GM19467 (cell line): Measurements from ENCODE around the gene OPCML.

Experiments used
- ATAC-seq: cut with Tn5 transposase; IDR thresholded peaks from one replicate; pipeline ENCODE4 v1.9.1; 2021; ENCODE audit warnings: mild to moderate bottlenecking, moderate library complexity; ENCODE audit not compliant: unreplicated experiment

Gene OPCML

DNA sequence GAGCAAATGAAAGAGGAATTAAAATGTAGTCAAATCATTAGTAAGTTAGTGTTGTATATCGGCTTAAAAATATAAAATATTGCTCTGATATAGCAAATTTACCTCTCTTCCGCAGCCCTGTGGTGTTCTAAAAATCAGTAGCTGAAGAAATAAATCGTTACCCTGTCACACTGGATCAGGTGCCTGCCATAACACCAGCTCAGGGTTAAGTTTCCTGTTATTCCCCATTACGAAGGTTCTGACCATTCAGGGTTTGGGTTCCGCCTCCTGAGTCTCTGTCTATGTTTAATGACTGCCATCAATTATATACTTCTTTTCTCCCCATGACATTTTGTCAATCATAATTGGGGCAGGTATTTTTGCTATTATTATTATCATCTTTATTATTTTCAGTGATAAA is 658.5 kb downstream of the OPCML start:
- ATAC-seq, result no peak

DNA sequence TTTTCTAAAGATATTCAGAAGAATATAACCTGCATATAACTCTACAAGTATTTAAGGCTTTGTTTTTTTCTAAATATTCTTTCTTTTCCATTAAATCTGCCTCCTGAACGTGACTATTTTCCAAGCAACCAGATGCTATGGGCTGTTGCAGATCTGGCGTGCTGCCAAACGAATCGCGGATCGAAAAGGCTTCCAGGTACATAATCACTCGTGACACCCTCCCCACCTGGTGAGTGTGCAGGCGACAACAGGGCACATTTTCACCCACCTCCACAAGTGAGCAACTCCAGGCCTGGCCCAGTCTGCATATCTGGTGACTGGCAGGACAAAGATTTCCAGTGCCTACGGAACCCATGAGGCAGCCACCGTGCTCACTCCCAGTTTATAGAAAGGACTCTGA is 660.1 kb downstream of the OPCML start:
- ATAC-seq, result no peak

DNA sequence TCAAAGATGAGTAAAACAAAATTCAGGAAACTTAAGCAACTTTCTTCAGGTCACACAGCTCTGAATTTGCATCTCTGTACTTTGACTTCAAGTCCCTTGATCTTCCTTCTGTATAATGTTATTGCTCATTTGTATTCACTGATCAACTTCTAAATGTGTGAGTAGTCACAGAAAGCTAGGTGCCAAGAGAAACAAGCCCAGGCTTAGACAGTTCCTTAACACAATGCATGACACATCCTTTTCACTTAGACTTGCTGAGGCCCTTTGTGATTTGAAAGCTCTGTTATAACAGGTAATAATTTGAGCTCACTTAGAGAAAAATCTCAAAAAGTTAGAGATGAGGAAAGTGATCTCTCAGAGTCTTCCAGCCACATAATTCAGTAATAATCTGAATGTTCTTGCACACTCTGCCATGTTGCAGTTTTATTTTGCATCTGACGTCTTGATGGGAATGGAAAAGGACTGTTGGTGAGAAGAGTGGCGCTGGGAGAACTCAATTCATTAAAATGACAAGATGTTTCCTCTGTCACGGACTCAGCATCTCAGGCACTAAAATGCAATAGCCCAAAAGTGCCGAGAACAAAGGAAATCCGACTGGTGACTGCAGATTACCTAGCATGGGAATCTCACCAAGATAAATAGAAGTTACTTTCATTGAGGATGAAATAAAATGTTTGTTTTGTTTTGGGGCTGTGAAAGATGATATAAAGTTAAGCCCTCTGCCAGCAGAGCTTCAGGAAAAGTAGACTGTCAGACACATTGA is 665.3 kb downstream of the OPCML start:
- no peak for ATAC-seq

DNA sequence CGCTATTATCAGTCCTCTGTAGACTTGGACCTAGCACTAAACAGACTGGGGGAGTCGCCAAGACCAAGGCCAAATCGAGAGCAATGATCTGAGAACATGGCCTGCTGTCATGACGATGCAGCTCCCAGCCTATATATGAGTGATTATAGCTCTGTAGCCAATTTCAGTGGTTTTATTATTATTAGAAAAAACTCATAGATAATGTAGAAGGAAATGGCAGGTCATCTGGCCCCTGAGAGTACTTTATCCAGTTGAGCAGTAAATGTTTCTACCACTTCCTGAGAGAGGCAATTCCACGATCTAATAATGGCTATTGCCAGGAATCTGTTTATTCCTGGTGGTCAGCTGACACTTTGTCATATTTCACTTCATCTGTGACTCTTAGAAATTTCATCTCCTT is 666.7 kb downstream of the OPCML start:
- no peak for ATAC-seq

DNA sequence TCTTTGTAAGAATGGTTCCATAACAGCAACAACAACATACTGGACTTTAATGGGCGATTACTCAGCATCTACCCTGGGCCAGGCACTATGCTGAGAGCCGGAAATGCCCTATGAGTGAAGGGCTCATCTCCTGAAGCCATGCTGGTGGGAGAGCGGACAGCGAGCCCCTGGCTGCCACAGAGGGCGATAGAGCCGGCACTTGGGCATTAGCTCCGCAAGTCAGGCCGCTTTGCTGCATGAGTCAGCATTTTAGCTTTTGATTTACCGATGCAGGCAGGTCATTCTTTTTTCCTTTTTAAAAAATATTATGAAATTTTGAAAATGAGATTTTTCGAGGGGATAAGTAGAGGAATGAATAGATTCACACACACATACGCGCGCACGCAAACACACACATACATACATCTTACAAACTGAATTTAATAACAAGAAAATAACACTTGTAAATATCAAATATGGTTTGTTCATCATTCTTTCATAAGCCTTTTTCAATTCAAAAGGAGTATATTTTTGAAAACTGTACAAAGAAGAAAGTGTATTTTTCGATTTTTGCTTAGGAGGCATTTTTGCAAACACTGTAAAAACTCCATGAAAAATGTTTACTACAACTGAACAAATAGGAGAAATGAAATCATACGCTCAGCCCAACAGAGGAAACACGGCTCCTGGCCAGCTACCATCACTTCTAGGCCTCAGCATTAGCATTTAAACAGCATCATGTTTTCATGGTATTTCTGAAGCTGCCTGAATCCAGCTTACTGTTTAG is 667.3 kb downstream of the OPCML start:
- ATAC-seq, result no peak

DNA sequence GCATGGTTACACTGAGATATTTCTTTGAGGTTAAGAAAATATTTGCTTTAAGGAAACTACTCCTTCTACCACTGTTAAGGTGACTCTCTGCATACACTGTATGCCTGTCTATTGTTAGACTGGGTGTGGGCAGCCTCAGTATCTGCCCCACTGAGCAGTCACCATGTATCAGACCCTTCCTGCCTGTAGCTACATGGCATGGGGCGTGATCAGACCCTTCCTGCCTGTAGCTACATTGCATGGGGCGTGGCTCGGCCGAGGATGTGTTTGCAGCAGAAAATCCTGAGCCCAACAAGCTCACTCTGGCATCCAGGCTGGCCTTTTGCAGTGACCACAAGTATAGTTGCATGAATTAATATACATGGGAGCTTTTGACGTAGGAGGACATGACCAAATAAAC is 669.4 kb downstream of the OPCML start:
- ATAC-seq, result no peak

DNA sequence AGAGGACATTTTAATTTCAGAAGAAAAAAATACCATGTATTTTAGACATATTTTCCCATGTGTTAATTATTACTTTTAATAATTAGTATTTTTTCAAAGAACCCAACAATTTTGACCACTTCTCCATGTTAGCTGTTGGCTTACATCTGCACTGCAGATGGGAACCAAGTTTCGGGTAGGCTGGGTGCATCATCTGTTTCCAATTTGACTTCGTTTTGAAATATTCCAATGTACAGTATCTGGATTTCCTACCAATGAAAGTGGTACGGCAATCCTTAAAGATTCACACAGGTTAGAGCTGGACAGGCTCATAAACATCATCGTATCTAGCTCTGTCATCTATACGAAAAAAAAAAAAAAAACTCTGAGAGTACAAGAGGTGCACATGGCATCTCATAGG is 670.2 kb downstream of the OPCML start:
- no peak for ATAC-seq

DNA sequence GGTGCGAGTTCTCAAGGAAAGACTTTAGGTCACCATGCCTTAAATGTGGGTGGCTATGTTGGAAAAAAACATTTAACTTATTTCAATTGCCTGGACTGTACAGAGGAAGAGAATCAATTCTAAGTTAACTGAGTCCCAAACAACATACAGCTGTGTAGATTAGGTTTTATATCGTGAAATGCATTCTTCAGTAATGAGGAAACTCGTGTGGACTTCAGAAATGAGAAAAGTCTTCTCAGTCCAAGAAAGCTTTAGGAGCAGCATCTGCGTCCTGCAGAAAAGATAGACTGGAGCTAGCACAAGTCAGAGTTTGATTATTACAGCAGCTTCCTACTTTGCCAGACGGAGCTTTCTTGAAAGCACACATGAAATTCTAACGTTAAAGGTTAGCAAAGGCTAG is 673.0 kb downstream of the OPCML start:
- no peak for ATAC-seq

DNA sequence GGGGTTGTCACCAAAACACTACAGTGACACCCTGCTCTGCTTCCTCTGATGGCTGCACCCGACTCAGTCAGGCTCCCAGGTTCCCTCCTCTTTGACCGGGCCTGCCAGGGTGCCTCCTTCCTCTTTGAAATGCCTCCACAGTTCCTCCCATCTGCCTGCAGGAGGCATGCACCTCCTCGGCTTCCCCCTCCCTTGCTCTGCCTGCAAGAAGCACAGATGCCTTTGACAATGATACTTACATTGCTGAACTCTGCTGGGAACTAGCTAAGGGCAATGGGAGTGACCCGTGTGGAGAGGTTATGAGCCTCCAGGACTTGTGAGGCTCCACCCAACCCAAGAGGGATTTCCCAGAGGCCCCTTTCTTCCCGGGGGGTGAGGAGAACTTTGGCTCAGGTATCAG is 674.1 kb downstream of the OPCML start:
- no peak for ATAC-seq

DNA sequence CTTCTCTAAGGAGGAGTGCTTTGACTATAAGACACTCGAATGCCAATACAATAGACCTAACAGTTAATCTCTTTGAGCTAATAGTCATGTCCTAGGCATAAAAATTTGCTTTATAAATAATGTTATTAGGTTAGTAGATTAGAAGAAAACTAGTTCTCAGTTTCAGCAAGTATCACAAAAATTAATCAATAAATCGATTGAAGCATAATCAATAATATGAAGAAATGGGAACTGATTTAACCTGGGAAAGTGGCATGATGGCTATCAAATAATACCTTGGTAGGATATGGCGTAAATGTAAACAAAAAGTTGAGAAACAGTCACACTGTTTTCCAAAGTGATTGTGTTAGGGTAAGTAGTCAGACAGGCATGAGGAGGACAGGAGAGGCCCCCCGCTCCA is 676.3 kb downstream of the OPCML start:
- no peak for ATAC-seq

DNA sequence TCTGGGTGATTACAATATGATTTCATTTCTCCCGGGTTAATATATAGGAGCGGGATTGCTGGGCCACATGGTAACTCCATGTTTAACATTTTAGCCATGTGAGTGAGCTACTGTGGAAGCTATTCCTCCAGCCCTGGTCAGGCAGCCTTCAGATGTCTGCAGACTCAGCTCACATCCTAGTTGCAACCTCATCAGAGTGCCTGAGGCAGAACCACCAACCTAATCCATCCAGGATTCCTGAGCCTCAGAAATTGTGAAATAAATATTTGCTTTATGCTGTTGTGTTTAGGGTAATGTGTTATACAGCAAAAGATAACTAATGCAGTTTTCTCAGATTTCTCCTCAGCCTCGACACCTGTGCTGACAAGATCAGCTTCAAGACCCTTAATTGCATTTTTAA is 676.8 kb downstream of the OPCML start:
- no peak for ATAC-seq

DNA sequence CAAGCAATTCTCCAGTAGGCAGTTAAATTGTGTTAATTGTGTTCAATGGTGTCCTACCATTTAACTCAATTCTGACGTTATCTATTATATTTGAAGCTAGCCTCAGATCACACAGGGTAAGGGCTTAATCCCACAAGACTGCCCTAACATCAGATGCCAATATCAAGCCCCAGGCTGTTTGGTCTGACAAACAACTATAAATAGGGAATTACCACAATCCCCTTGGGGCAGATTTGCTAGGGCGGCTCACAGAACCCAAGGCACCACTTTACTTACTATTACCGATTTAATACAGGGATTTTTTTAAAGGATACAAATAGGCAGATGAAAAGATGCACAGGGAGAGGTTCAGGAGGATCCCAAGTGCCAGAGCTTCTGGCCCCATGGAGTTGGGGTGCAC is 678.4 kb downstream of the OPCML start:
- ATAC-seq, result no peak

DNA sequence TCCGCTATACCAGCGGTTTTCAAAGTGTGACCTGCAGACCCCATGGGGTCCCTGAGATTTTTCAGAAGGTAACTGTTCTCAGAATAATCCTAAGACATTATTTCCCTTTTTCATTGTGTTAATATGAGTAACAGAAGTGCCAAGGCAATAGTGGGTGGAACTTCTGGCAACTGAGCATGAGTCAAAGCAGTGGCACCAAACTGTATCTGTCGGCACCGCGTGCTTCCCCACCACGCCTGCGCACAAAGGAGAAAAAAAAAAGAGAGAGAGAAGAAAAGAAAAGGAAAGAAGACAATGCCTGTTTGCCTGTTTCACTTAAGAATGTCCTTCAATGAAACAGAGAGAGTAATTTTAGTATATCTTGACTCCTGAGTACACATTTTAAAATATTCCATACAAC is 679.9 kb downstream of the OPCML start:
- no peak for ATAC-seq

DNA sequence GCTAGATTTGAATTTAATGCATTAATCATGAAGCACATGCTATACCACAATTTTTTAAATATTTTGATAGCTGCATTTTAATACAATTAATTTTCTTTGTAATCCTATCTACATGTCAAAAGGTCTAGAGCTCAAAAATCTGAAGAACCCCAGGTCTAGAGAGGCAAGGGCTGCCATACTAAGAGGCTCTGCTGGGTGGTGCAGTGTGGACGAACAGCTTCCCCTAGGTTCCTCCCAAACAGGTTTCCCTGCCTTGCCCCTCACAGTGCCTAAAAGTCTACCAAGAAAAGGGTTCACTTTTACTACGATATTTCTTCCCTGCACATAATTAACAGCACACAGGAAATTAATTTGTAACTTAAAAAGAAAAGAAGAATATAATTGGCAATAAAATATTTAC is 681.1 kb downstream of the OPCML start:
- ATAC-seq, result no peak

DNA sequence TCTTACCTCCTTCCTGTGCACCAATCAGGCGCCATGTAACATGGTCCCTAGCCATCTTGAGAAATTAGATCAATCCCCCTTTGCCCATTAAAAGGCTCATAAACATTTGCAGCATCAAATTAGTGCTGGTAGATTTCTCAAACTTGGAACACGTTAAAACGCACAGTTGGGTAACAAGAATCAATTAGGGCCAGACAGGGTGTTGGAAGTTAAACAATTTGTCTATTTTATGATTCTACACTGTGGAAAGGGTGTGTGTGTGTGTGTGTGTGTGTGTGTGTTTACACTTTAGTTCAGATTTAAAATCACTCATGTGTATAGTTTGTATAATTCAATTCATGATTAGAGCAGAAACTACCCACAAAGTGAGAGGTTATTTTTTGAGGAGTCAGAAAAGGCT is 682.0 kb downstream of the OPCML start:
- ATAC-seq, result no peak

DNA sequence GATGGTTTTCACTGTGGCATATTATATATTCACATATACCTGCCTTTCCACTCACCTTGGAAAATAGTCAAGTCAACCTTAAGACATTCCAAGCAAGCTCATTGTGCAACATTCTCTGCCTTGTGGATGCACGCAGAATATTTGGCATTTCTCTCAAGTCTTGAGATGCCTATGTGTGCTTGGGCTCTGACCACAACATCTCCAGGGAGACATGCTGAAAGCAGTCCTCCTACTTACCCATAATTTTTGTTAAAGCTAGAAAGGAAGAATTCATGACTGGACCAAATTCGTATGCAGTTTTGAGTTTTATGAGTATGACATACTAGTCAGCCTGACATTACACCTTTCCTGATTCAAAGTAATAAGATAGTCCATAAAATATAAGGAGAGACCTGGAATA is 684.0 kb downstream of the OPCML start:
- ATAC-seq, result no peak

DNA sequence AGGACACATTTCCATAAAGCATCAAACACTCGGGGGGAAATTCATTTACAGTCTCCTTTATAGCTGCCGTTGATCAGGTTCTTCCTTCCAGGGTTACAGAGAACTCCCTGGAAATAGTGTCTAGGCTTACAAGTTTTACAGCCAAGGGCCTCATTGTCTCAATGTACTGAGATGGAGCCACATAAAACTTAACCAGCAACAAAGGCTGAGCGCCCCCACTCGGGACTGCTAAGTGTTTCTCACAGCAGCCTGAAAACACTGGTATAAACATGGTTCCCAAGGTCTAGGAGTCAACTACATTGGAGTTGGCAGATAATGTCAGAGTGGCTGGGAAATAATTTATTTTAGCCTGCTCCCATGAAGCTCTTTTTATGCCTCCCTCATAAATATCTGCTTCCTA is 686.2 kb downstream of the OPCML start:
- no peak for ATAC-seq

DNA sequence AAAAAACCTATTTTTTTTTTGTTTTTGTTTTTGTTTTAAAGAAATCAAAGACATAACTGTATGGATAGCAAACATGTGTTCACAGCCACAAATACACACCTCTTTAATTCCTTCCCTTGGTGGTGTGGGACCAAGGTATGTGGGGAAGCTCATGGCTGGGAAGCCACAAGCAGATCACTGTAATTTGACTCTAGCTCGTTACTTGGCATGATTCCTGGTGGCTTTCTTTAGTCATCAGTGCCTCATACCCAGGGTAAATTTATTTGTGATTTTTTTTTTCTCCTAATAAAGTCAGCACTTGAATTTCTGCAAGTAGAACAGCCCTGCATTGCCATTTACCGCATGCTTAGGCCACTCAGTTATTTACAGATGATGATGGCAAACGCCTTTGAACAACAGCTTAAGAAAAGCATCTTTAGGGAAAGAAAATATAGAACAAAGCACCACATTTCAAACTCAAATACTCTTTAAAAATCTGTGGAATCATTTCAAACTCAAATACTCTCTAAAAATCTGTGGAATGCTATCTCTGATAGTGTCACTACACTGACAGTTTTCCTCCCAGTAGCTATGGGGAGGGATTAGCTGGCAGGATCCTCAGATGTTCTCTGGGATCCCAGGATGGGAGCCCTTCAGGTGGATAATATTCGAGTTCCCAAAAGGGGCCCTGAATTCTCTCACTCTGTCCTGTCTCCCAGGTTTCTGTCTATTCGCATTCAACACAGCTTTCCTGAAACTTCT is 687.2 kb downstream of the OPCML start:
- ATAC-seq, result no peak

DNA sequence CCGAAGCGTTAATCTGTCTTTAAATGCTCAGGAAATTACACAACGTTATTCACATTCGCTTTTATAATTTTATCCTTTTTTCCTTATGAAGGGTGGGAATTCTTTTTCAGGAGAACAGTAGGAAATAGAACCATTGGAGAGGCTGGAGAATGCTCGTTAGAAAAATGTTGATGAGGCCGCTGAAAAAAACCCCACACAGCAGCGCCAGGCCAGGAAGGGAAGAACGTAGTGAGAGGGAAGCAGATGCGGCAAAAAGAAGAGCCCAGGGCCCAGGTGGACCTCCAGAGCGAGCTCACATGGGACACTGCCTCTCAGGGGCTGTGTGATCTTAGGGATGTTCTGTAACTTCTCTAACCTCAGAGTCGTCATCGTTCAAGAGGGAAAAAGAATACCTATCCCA is 691.6 kb downstream of the OPCML start:
- no peak for ATAC-seq

DNA sequence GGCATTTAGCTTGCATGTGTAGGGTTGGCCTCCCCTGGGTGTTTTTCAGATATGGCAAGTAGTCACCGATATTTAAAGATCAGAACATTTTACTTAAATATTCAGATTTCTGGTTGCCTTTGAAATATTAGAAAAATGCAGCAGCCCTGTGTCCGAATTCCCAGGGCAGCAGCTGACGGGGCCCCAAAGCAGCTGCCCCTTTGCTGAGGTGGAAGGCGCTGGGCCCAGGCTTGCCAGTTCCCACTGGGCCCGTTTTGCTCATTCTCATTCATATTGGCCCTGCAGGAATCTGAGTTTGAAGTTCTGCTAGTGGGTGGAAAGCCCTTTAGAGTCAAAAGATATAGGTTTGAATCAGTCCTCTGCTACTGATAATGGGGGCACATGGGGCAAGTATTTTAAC is 692.1 kb downstream of the OPCML start:
- no peak for ATAC-seq

DNA sequence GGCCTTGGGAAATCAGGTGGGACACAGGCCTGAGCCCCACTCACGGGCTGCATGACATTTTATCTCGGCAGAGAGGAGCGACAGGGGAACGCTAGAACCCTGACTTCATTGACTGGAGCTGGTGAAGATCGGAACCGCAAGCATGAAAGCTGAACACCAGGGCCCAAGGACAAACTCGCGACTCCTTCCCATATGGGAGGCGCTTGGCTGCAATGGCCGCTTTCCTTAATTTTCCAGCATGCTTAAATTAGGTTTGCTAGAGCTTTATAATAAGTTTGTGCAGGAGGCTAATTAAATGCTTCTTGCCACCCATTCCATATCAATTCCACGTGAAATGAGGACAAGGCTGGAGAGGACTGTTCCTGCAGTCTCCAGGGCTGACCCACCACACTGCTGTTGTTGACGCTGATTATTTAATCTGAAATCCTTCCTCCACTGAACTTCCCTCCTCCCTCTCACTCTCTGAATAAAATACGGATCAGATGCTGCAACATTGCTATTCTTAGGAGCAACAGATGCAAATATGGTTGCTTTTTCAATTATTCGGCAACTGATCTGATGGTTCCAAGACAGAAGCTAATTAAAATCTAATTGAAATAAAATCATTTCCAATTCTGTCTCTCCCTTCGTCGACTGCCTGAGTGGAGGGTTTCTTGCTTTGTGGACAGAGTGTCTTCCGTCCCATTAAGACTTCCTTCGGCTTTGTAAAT is 692.9 kb downstream of the OPCML start:
- ATAC-seq, result no peak
